VCaP (cell line): Measurements from ENCODE around the gene VWF.

Source experiments
- H3K27ac ChIP-seq: fragments of 450-650 bp; 2 replicates; pipeline ENCODE4 v1.5.1; 2017
- TF ChIP-seq, protein P1 (sequence below): fragments of 450-650 bp; conservative IDR thresholded peaks from 2 replicates; pipeline ENCODE4 v1.5.1; 2017; ENCODE audit warnings: mild to moderate bottlenecking, moderate library complexity

The VWF gene

DNA sequence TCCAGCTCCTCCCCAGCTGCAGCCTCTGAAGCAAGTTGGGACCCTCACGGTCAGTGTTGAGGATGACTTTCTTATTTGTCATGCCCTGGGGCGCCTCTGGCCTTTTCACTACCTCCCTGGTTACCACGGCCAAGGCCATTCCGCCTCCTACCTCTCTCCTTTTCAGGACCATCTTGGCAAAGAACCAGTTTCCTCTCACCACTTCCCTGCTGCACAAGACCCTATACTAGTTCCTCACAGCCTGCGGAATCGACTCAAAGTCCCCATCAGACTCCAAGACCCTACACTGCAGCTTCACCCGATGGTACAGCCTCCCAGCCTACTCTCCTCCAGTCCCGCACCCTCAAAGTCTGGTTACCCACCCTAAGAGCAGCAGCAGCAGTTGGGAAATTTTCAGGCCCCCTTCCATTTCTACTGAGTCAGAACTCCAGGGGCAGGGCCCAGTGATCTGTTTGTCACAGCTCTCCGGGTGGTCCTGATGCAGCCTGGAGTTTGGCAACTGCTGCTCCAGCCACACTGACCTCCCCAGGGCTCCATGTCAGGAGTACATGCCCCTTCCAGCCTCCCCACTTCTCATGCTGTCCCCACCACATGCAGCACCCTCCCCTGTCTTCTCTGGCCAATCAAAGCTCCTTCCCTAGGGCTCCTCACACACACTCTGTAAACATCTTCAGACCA is 5.4 kb downstream of the VWF start:
- H3K27ac ChIP-seq = no peak overlapping the region
- TF ChIP-seq, protein P1, sequence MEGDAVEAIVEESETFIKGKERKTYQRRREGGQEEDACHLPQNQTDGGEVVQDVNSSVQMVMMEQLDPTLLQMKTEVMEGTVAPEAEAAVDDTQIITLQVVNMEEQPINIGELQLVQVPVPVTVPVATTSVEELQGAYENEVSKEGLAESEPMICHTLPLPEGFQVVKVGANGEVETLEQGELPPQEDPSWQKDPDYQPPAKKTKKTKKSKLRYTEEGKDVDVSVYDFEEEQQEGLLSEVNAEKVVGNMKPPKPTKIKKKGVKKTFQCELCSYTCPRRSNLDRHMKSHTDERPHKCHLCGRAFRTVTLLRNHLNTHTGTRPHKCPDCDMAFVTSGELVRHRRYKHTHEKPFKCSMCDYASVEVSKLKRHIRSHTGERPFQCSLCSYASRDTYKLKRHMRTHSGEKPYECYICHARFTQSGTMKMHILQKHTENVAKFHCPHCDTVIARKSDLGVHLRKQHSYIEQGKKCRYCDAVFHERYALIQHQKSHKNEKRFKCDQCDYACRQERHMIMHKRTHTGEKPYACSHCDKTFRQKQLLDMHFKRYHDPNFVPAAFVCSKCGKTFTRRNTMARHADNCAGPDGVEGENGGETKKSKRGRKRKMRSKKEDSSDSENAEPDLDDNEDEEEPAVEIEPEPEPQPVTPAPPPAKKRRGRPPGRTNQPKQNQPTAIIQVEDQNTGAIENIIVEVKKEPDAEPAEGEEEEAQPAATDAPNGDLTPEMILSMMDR = no peak

DNA sequence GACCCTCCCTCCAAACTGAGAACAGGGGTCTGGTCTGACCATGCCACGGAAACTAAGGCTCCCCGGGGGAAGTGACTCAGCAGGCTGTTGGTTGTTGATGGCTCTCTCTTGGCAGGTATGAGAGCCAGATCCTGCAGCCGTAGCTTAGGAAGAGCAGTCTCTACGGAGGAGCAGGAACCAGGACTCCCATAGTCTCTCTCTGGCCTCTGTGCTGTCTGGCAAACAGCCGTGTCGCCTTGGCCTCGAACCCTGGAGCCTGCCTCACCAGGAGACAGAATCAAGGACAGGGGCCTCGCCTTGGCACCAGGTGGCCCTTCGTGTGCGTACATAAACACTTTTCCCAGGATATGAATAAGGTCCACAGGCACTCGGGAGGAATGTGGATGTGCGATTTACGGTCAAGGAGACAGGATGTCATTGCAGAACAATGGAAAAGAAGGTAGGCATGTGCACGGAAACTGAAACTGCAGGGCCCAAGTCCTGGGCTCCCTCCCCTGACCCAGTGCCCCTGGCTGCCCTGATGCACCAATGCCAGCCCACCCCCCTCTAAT is 7.9 kb downstream of the VWF start:
- no peak overlapping the region for H3K27ac ChIP-seq
- TF ChIP-seq, protein P1 = no peak

DNA sequence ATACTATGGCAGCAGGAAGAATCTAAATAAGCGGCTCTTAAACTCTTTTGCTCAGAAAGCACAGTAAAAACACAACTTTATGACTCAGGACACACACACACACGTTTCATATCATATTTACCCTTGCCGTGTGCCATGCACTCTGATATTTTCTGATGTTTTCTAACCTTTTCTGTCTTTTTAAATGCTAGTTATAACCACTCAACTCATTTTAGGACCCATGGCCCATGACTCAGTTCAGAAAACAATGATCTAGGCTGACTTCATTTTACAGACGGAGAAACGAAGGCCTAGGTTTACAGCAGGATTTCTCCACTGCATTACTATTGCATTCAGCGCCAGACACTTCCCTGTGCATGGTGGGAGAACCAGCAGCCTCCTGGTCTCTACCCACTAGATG is 9.1 kb downstream of the VWF start:
- TF ChIP-seq, protein P1 = no peak
- no peak overlapping the region for H3K27ac ChIP-seq

DNA sequence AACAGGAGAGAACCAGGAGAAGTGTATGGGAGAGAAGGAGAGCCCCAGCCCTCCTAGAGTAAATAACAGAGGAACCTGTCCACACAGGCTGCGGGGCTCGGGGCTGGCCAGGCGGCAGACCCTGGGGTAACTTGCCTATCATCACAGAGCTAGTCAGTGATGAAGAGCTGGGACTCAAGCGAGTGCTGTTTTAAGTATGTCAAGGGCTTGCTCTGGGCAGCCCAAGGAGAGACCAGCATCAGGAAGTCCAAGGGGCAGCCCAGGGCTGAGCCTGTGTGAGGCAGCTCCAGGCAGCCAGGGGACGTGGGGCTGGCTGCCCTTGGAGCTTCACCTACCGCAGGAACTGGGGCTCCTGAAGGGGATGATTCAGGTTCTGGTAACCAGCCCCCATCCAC is 10.0 kb downstream of the VWF start:
- no peak overlapping the region for H3K27ac ChIP-seq
- TF ChIP-seq, protein P1 = no peak

DNA sequence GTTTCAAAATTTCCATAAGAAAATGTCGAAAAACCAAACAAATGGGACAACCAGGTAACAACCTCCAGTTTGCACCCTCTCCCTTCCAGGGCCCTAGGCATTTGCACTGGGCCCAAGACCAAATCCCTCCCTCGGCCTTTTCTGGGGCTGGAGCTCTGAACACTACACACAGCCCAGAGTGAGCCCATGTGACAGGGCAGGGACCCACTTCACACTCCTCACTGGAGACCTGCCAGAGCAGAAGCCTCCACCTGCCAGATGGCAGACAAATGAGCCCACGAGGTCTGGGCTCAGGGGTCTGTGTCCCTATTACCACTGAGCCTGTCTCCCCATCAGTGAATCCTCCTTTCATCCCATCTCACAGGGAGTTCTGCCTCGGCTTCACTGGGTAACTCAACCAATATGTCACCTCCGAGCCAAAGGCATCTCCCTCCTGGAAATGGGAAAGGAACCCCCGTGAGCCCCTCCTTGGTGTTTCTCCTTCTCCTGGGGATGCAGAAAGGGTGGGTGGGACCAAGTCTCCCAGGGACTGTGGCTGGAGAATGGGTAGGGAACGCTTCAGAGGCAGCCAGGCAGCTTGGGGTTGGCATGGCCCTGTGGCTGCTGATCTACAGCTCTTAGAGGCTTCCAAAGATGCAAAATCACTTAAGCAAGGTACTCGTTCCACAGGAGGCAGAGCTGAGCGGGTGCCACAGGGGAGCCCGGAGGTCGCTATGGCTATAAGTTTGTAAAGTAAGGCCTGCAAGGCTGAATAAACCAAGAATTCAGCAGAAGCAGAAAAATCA is 10.6 kb downstream of the VWF start:
- TF ChIP-seq, protein P1 = no peak
- H3K27ac ChIP-seq = no peak overlapping the region

DNA sequence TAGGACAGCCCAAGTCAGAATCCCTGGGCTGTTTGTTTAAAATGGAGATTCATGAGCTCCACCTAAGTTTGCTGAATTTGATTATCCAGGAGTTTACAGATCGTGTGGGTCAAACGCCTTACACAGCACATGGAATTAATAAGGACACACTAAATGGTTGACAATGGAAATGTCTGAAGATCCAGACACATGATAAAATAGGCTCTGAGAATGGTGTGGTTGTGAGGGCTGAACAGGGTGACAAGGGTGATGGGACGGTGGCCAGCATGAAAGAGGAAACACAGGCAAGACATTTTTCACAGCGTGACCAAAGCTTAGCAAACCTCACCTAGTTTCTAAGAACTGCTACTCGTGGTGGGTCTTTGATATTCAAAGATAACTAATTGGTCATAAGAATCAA is 12.5 kb downstream of the VWF start:
- TF ChIP-seq, protein P1 = no peak
- H3K27ac ChIP-seq = no peak overlapping the region

DNA sequence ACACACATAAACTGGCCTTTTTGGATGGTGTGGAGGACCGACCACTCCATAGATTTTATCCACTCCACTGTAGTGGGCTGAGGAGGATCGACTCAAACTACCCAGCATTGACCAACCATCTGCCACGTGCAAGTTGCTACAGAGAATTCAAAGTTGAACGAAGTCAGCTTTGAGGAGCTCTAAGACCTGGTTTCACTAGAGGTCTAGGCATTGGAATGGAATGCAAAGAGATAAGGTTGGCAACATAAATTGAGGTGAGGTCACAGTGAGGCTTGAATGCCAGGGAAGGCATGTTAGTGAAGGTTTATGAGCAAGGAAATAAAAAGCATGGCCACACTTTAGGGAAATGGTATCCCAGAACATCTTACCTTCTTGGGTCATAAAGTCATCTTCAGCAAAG is 14.5 kb downstream of the VWF start:
- no peak overlapping the region for H3K27ac ChIP-seq
- TF ChIP-seq, protein P1 = no peak
